HG02623 (cell line): Measurements from ENCODE around the gene ZDHHC3.

Experiments used
- ATAC-seq: cut with Tn5 transposase; IDR thresholded peaks from one replicate; pipeline ENCODE4 v1.9.1; 2021; ENCODE audit warnings: moderate library complexity; ENCODE audit not compliant: unreplicated experiment

The ZDHHC3 gene

GRCh38 chr3:44899683-44900367, 76.1 kb downstream of the ZDHHC3 start:
- ATAC-seq = no peak

- no peak for ATAC-seq
Measured at GRCh38 chr3:44896440-44896839, 79.5 kb downstream of the ZDHHC3 start.

- no peak for ATAC-seq
Measured at GRCh38 chr3:44894485-44894884, 81.5 kb downstream of the ZDHHC3 start.

DNA sequence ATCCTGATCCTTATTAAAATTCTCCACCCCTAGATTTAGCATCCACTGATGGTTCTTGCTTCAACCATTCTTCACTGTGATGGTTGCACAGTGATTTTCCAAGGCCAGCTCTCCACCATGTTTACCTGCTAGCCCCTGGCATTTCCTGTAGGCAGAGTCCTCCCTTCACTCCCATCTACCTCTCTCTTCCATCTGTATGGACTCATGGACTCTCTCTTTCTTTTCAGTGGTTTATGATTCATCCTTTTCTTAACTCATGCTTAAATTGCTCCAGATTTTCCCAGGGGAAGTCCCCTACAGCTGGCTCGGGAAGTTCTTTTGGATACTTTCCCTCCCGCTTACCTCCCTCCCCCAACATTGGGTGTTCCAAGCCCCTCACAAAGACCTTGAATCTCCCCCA, 82.9 kb downstream of the ZDHHC3 start:
- no peak for ATAC-seq

DNA sequence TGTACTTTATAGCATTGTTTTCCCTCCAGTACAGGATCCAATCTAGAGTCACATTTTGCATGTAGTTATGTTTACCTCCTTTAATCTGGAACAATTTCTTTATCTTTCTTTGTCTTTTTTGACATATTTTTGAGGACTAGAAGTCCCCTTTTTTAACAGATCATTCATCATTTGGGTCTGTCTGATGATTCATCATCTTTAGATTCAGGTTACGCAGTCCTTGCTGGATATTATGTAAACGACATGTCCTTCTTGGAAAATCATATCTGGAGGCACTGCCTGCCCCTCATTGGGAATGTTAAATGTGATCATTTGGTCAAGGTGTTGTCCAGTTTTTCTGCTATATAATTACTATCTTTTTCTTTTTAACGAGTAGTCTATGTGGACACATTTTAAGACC, 83.3 kb downstream of the ZDHHC3 start:
- no peak for ATAC-seq

- no peak for ATAC-seq
Measured at GRCh38 chr3:44890852-44891251, 85.1 kb downstream of the ZDHHC3 start.

- no peak for ATAC-seq
Measured at GRCh38 chr3:44890258-44890657, 85.7 kb downstream of the ZDHHC3 start.

DNA sequence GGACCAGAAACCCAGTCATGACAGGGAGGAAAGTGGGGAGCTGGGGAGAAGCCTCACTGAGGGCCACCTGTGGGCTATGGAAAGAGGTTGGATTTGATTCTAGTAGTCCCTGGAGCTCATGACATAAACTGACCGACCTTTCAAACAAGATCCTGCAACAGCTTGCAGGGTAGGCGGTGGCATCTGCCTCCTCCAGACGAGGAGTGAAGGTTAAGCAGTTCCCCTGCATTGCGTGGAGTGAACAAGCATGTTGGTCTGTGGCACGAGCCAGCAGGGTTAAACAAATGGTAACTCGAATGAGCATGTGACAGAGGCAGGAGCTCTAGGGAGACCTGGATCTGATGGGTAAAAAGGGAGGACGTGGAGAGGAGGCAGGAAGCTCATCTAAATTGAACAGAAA, 88.9 kb downstream of the ZDHHC3 start:
- ATAC-seq = no peak

- ATAC-seq = no peak
Measured at GRCh38 chr3:44886561-44886960, 89.4 kb downstream of the ZDHHC3 start.

GRCh38 chr3:44885618-44886017, 90.4 kb downstream of the ZDHHC3 start:
- no peak for ATAC-seq

- ATAC-seq = no peak
Measured at GRCh38 chr3:44883999-44884431, 92.0 kb downstream of the ZDHHC3 start.

GRCh38 chr3:44883213-44883955, 92.6 kb downstream of the ZDHHC3 start:
- no peak for ATAC-seq

- no peak for ATAC-seq
Measured at GRCh38 chr3:44880284-44880683, 95.7 kb downstream of the ZDHHC3 start.

DNA sequence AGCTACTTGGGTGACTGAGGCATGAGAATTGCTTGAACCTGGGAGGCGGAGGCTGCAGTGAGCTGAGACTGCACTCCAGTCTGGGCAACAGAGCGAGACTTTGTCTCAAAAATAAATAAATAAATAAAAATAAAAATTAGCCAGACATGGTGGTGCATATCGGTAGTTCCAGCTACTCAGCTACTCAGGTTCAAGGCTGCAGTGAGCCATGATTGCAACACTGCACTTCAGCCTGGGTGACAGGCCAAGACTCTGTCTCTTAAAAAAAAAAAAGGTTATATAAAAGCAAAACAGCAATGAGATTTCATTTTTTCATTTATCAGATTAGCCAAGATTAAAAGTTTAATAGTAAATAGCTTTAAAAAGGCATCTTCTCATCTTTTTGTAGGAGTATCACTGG, 98.6 kb downstream of the ZDHHC3 start:
- no peak for ATAC-seq

- no peak for ATAC-seq
Measured at GRCh38 chr3:44875596-44875995, 100.4 kb downstream of the ZDHHC3 start.
